OCI-M1 (cell line): Measurements from ENCODE around the gene ZDHHC1.
A peak's percentile ranks its signal among the peaks of the same experiment; 100 is the strongest.

ENCODE experiments used
- DNase-seq: peaks from one replicate; lab custom pipeline; 2025; lab: John Stamatoyannopoulos, UW

The ZDHHC1 gene

GRCh38 chr16:67415872-67416793 lies at the start of gene ZDHHC1:
TSS of gene ZDHHC1 (minus strand) at chr16:67416477. CDS start at chr16:67407775, 8,702 bp downstream.
- no peak for DNase-seq

- DNase-seq, result no peak
These were observed 48.3 kb upstream of the ZDHHC1 start for GRCh38 chr16:67464565-67464964.

- no peak for DNase-seq
These were observed 47.4 kb upstream of the ZDHHC1 start for GRCh38 chr16:67463691-67464090.

- DNase-seq, result no peak
These were observed 46.8 kb upstream of the ZDHHC1 start for GRCh38 chr16:67463059-67463458.

GRCh38 chr16:67462279-67462655 lies 46.0 kb upstream of the ZDHHC1 start:
- no peak for DNase-seq

GRCh38 chr16:67461600-67462278 lies 45.5 kb upstream of the ZDHHC1 start:
- no peak for DNase-seq

- no peak for DNase-seq
These were observed 44.7 kb upstream of the ZDHHC1 start for GRCh38 chr16:67460961-67461360.

- DNase-seq, result peak; percentile 68
These were observed 43.9 kb upstream of the ZDHHC1 start for GRCh38 chr16:67460168-67460567.

GRCh38 chr16:67459861-67460150 lies 43.5 kb upstream of the ZDHHC1 start:
- no peak for DNase-seq

- no peak for DNase-seq
These were observed 43.0 kb upstream of the ZDHHC1 start for GRCh38 chr16:67459066-67459860.

GRCh38 chr16:67458121-67458641 lies 41.9 kb upstream of the ZDHHC1 start:
- DNase-seq, result no peak

- DNase-seq, result no peak
These were observed 41.3 kb upstream of the ZDHHC1 start for GRCh38 chr16:67457611-67458010.

GRCh38 chr16:67456391-67457081 lies 40.3 kb upstream of the ZDHHC1 start:
- DNase-seq, result peak; percentile 5

- no peak for DNase-seq
These were observed 38.6 kb upstream of the ZDHHC1 start for GRCh38 chr16:67454852-67455251.

GRCh38 chr16:67454104-67454503 lies 37.8 kb upstream of the ZDHHC1 start:
- no peak for DNase-seq

GRCh38 chr16:67451704-67452435 lies 35.6 kb upstream of the ZDHHC1 start:
- no peak for DNase-seq

- DNase-seq, result no peak
These were observed 34.9 kb upstream of the ZDHHC1 start for GRCh38 chr16:67451061-67451703.

- no peak for DNase-seq
These were observed 33.5 kb upstream of the ZDHHC1 start for GRCh38 chr16:67449739-67450138.

- no peak for DNase-seq
These were observed 33.1 kb upstream of the ZDHHC1 start for GRCh38 chr16:67449336-67449735.

GRCh38 chr16:67448580-67448979 lies 32.3 kb upstream of the ZDHHC1 start:
- no peak for DNase-seq
